ENCODE data around the gene ZC3H7A. TPM values are rescaled to one million over a fixed set of nuclear protein-coding genes. Genes with fewer than 3 reads are reported as not detected.
"Not testable (repeated sequence)": the region's sequence is repeated elsewhere in the genome, so short reads cannot be mapped to it uniquely, and the experiment has no call there.

Gene ZC3H7A
- 64.1 TPM for total RNA-seq

GRCh38 chr16:11797166-11797956 is at the start of gene ZC3H7A:
ZC3H7A (minus strand) TSS chr16:11797258; CDS start chr16:11782354, 14,904 bp downstream.
- DNase-seq (ENCODE audit: low spot score): peak; percentile 97

- no peak for DNase-seq (ENCODE audit: low spot score)
Observed at GRCh38 chr16:11844499-11844898, 47.4 kb upstream of the ZC3H7A start.

- DNase-seq (ENCODE audit: low spot score): no peak
Observed at GRCh38 chr16:11843861-11844260, 46.8 kb upstream of the ZC3H7A start.

- DNase-seq (ENCODE audit: low spot score): no peak
Observed at GRCh38 chr16:11843206-11843605, 46.1 kb upstream of the ZC3H7A start.

GRCh38 chr16:11841026-11841425 is 44.0 kb upstream of the ZC3H7A start:
- DNase-seq (ENCODE audit: low spot score): no peak

GRCh38 chr16:11836650-11837244 is 39.7 kb upstream of the ZC3H7A start:
- DNase-seq (ENCODE audit: low spot score): no peak

- no peak for DNase-seq (ENCODE audit: low spot score)
Observed at GRCh38 chr16:11835891-11836649, 39.0 kb upstream of the ZC3H7A start.

GRCh38 chr16:11835309-11835708 is 38.3 kb upstream of the ZC3H7A start:
- no peak for DNase-seq (ENCODE audit: low spot score)

- no peak for DNase-seq (ENCODE audit: low spot score)
Observed at GRCh38 chr16:11833951-11834695, 37.1 kb upstream of the ZC3H7A start.

GRCh38 chr16:11828696-11829095 is 31.6 kb upstream of the ZC3H7A start:
- no peak for DNase-seq (ENCODE audit: low spot score)

GRCh38 chr16:11825520-11826165 is 28.6 kb upstream of the ZC3H7A start:
- not testable (repeated sequence) for DNase-seq (ENCODE audit: low spot score)

GRCh38 chr16:11824362-11824761 is 27.3 kb upstream of the ZC3H7A start:
- peak; percentile 47 for DNase-seq (ENCODE audit: low spot score)

- not testable (repeated sequence) for DNase-seq (ENCODE audit: low spot score)
Observed at GRCh38 chr16:11823645-11824044, 26.6 kb upstream of the ZC3H7A start.

- no peak for DNase-seq (ENCODE audit: low spot score)
Observed at GRCh38 chr16:11819798-11820197, 22.7 kb upstream of the ZC3H7A start.

GRCh38 chr16:11818970-11819369 is 21.9 kb upstream of the ZC3H7A start:
- not testable (repeated sequence) for DNase-seq (ENCODE audit: low spot score)

- DNase-seq (ENCODE audit: low spot score): no peak
Observed at GRCh38 chr16:11816123-11816522, 19.1 kb upstream of the ZC3H7A start.

GRCh38 chr16:11814800-11815199 is 17.7 kb upstream of the ZC3H7A start:
- DNase-seq (ENCODE audit: low spot score): not testable (repeated sequence)

GRCh38 chr16:11806721-11807120 is 9.7 kb upstream of the ZC3H7A start:
- no peak for DNase-seq (ENCODE audit: low spot score)

- no peak for DNase-seq (ENCODE audit: low spot score)
Observed at GRCh38 chr16:11805556-11805955, 8.5 kb upstream of the ZC3H7A start.

- no peak for DNase-seq (ENCODE audit: low spot score)
Observed at GRCh38 chr16:11801481-11802021, 4.5 kb upstream of the ZC3H7A start.

GRCh38 chr16:11800382-11800718 is 3.3 kb upstream of the ZC3H7A start:
- DNase-seq (ENCODE audit: low spot score): no peak

All from ureter (tissue), 1 donor.